Activated CD4-positive, alpha-beta memory T cell treated with anti-CD3 and anti-CD28 coated beads, Interleukin-2, amount 10 ng/mL, durations not matched to agents 7 days and 5 days (primary cell): ENCODE measurements around the gene TBX4. TPM values are rescaled to one million over a fixed set of nuclear protein-coding genes. Genes with fewer than 3 reads are reported as not detected.
"Not testable (repeated sequence)": the region's sequence is repeated elsewhere in the genome, so short reads cannot be mapped to it uniquely, and the experiment has no call there.

Experiments
- CTCF ChIA-PET: fragments of 350-600 bp; sonication (Branson Sonifier 250); formaldehyde crosslinking; loops from one replicate; lab custom pipeline; 2021; ENCODE audit warnings: antibody characterized with exemption, inconsistent platforms; lab: Charles Lee
- POLR2A ChIA-PET: fragments of 350-600 bp; sonication (Branson Sonifier 250); formaldehyde crosslinking; loops from one replicate; lab custom pipeline; 2021; ENCODE audit warnings: antibody characterized with exemption; lab: Charles Lee
- DNase-seq: peaks from one replicate; pipeline ENCODE4 v3.0.0-alpha.2; 2020
- H3K27ac Mint-ChIP-seq: one replicate; pipeline ENCODE4 v1.8.0; 2021; ENCODE audit warnings: mild to moderate bottlenecking, mixed read lengths
- H3K27me3 Mint-ChIP-seq: one replicate; pipeline ENCODE4 v1.8.0; 2021; ENCODE audit warnings: mixed read lengths
- H3K36me3 Mint-ChIP-seq: one replicate; pipeline ENCODE4 v1.8.0; 2021; ENCODE audit warnings: low read depth, mixed read lengths
- H3K4me1 Mint-ChIP-seq: one replicate; pipeline ENCODE4 v1.8.0; 2021; ENCODE audit warnings: mixed read lengths
- H3K4me3 Mint-ChIP-seq: one replicate; pipeline ENCODE4 v1.8.0; 2021; ENCODE audit warnings: mild to moderate bottlenecking, mixed read lengths
- H3K9me3 Mint-ChIP-seq: one replicate; pipeline ENCODE4 v1.8.0; 2021; ENCODE audit warnings: mixed read lengths
- total RNA-seq, 2 experiments: library from RNA; stranded (reverse); gene quantifications; one replicate each; pipeline ENCODE4 v1.2.3, GENCODE V29; 2021

Gene TBX4
- total RNA-seq, 2 experiments from 2014 or later: not detected

- Mint-ChIP-seq H3K27ac (no peak overlapping the region), H3K9me3 (no peaks in the 10 kb centered on the region), H3K4me1 (no peaks in the 10 kb centered on the region), H3K27me3 (peaks cover 35% of the 10 kb centered on the region), H3K36me3 (no peaks in the 10 kb centered on the region), H3K4me3 (no peak overlapping the region)
- no peak for DNase-seq
- ChIA-PET CTCF (no interaction called here), POLR2A (no interaction called here)
Measured at GRCh38 chr17:61426482-61427304, 25.5 kb upstream of the TBX4 start.

GRCh38 chr17:61427567-61427966, 24.7 kb upstream of the TBX4 start:
- H3K27me3 Mint-ChIP-seq: peaks cover 29% of the 10 kb centered on the region
- no peaks in the 10 kb centered on the region for H3K36me3 Mint-ChIP-seq
- no peak for DNase-seq
- H3K9me3 Mint-ChIP-seq: no peaks in the 10 kb centered on the region
- H3K4me1 Mint-ChIP-seq: no peaks in the 10 kb centered on the region
- ChIA-PET CTCF (no interaction called here), POLR2A (no interaction called here)
- H3K4me3 Mint-ChIP-seq: no peak overlapping the region
- no peak overlapping the region for H3K27ac Mint-ChIP-seq

- H3K4me1 Mint-ChIP-seq: no peaks in the 10 kb centered on the region
- H3K27ac Mint-ChIP-seq: no peak overlapping the region
- peaks cover 27% of the 10 kb centered on the region for H3K27me3 Mint-ChIP-seq
- POLR2A ChIA-PET: no interaction called here
- CTCF ChIA-PET: no interaction called here
- no peak for DNase-seq
- no peak overlapping the region for H3K4me3 Mint-ChIP-seq
- no peaks in the 10 kb centered on the region for H3K36me3 Mint-ChIP-seq
- no peaks in the 10 kb centered on the region for H3K9me3 Mint-ChIP-seq
Measured at GRCh38 chr17:61429274-61429673, 22.9 kb upstream of the TBX4 start.

GRCh38 chr17:61429831-61430230, 22.4 kb upstream of the TBX4 start:
- H3K36me3 Mint-ChIP-seq, H3K4me1 Mint-ChIP-seq, H3K4me3 Mint-ChIP-seq, H3K9me3 Mint-ChIP-seq, H3K27ac Mint-ChIP-seq, POLR2A ChIA-PET, CTCF ChIA-PET, DNase-seq: not testable (repeated sequence)
- H3K27me3 Mint-ChIP-seq: peaks cover 28% of the 10 kb centered on the region

- ChIA-PET POLR2A (no interaction called here), CTCF (no interaction called here)
- no peak for DNase-seq
- Mint-ChIP-seq H3K27ac (no peak overlapping the region), H3K36me3 (no peaks in the 10 kb centered on the region), H3K27me3 (peaks cover 39% of the 10 kb centered on the region), H3K9me3 (peaks cover 4% of the 10 kb centered on the region), H3K4me1 (no peaks in the 10 kb centered on the region), H3K4me3 (no peak overlapping the region)
Measured at GRCh38 chr17:61431594-61432311, 20.5 kb upstream of the TBX4 start.

- H3K27ac Mint-ChIP-seq: no peak overlapping the region
Measured at GRCh38 chr17:61436273-61436672, 15.9 kb upstream of the TBX4 start.

GRCh38 chr17:61436995-61437704, 15.1 kb upstream of the TBX4 start:
- CTCF ChIA-PET: no interaction called here
- Mint-ChIP-seq H3K4me3 (no peak overlapping the region), H3K4me1 (peaks cover 10% of the 10 kb centered on the region), H3K27me3 (peaks cover 40% of the 10 kb centered on the region), H3K9me3 (peaks cover 13% of the 10 kb centered on the region), H3K27ac (no peak overlapping the region), H3K36me3 (peaks cover 7% of the 10 kb centered on the region)
- no peak for DNase-seq
- POLR2A ChIA-PET: no interaction called here

More at GRCh38 chr17:61436273-61436672, 15.9 kb upstream of the TBX4 start:
- ChIA-PET CTCF (no interaction called here), POLR2A (no interaction called here)
- Mint-ChIP-seq H3K4me3 (no peak overlapping the region), H3K27me3 (peaks cover 42% of the 10 kb centered on the region), H3K9me3 (peaks cover 13% of the 10 kb centered on the region), H3K36me3 (peaks cover 7% of the 10 kb centered on the region), H3K4me1 (peaks cover 8% of the 10 kb centered on the region)
- no peak for DNase-seq

DNA sequence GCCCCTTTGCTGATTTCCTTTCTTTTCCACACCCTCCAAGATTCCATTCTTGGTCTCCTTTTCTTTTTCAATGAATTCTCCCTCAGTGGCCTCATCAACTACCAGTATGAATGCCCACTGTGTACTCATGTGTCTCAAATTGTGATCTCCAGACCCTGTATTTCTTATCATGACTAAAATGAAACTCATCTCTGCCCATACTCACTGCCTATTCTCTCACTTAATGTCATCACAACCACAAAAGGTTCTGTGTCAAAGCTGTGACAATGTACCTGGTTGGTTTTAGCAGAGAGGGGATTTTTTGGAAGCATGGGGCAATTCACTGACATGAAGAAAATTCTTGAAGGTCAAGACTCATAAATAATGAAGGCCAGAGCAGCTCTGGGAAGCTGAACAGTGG, 11.5 kb upstream of the TBX4 start:
- Mint-ChIP-seq H3K27ac (no peak overlapping the region), H3K4me3 (no peak overlapping the region), H3K36me3 (peaks cover 7% of the 10 kb centered on the region), H3K4me1 (peaks cover 10% of the 10 kb centered on the region), H3K27me3 (peaks cover 39% of the 10 kb centered on the region), H3K9me3 (peaks cover 13% of the 10 kb centered on the region)
- ChIA-PET CTCF (no interaction called here), POLR2A (no interaction called here)
- DNase-seq: no peak

GRCh38 chr17:61441507-61441906, 10.7 kb upstream of the TBX4 start:
- POLR2A ChIA-PET, H3K4me1 Mint-ChIP-seq, DNase-seq, CTCF ChIA-PET, H3K27ac Mint-ChIP-seq, H3K36me3 Mint-ChIP-seq, H3K9me3 Mint-ChIP-seq, H3K4me3 Mint-ChIP-seq: not testable (repeated sequence)
- H3K27me3 Mint-ChIP-seq: peaks cover 41% of the 10 kb centered on the region

DNA sequence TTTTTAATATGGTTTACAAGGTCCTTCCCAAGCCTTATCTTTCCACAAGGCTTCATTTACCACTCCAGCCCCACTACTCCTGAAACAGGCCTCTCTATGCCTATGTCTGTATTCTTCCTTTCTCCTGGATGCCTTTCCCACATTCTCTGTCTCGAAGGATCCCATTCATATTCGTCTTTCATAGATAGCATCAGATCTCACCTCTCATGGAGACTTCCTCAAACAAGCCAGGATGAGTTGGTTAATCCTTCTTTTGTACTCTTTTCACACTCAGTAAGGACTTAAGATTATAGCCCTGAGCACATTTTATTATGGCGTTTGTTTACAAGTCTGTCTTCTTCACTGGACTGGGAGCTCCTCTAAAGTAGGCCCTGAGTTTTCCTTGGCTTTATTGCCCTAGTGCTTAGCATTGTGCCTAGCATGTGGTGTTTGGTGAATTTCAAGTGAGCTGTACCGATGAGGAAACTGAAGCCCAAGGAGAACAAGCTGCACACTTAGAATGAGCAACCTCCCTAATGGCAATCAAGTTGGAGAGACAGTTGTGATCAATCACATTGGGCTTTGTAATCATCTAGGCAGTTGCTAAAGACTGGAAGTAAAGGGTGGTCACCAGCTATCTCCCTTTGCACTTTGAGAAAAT, 10.0 kb upstream of the TBX4 start:
- ChIA-PET CTCF (no interaction called here), POLR2A (no interaction called here)
- Mint-ChIP-seq H3K4me1 (peaks cover 10% of the 10 kb centered on the region), H3K4me3 (no peak overlapping the region), H3K36me3 (peaks cover 4% of the 10 kb centered on the region), H3K9me3 (peaks cover 5% of the 10 kb centered on the region), H3K27me3 (peaks cover 37% of the 10 kb centered on the region), H3K27ac (no peak overlapping the region)
- no peak for DNase-seq

DNA sequence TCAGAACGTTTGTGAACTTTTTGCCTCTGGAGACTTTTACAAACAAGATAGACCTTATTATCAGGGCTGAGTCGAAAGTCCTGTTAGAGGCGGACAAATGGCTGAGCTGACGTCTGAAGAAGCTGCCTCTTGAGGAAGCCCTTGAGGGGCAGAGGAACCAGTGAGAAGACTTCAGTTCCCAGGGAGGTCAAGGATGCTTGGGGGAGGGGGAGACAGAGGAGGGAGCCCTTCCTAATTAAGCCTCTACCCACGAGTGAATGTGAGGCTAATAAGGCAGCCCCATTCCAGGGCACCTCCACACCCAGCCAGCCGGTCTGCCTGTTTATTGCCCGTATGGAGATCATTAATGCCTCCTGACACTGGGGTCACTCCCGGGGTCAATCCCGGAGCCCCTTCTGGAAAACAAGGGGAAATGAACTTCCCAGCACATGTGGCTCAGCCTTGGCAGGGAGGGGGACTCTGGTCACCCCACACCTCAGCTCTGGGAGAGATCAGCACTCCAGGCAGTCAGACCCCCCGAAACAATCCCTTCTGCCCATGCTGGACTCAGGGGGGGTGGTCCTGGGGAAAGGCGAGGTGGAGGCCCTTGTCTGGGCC, 9.2 kb upstream of the TBX4 start:
- peaks cover 37% of the 10 kb centered on the region for H3K27me3 Mint-ChIP-seq
- DNase-seq: no peak
- no peaks in the 10 kb centered on the region for H3K9me3 Mint-ChIP-seq
- CTCF ChIA-PET: no interaction called here
- no peak overlapping the region for H3K27ac Mint-ChIP-seq
- peaks cover 10% of the 10 kb centered on the region for H3K4me1 Mint-ChIP-seq
- no peaks in the 10 kb centered on the region for H3K36me3 Mint-ChIP-seq
- no peak overlapping the region for H3K4me3 Mint-ChIP-seq
- POLR2A ChIA-PET: no interaction called here

DNA sequence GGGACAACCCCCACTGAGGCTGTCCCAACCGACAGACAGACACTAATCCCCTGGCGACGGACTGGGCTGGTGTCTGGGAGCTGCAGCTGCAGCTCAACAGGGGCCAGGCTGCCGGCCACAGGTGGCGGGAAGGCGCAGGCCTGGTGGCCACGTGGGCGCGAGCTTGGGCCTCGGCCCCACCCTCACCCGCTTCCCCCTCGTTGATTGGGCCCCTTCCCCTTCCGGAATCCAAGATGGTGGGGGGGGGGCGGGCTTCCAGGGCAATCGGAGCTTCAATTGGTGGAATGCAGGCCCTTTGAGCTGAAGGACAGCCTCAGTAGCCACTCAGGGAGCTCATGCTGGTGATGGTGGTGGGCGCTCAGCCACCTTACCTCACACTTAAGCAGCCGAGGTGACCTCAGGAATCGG, 8.7 kb upstream of the TBX4 start:
- DNase-seq: no peak
- Mint-ChIP-seq H3K4me3 (no peak overlapping the region), H3K36me3 (no peaks in the 10 kb centered on the region), H3K27ac (no peak overlapping the region), H3K9me3 (no peaks in the 10 kb centered on the region), H3K4me1 (peaks cover 10% of the 10 kb centered on the region), H3K27me3 (peaks cover 38% of the 10 kb centered on the region)
- POLR2A ChIA-PET: no interaction called here
- CTCF ChIA-PET: no interaction called here
